ENCODE results near the gene MMP11.

DNA sequence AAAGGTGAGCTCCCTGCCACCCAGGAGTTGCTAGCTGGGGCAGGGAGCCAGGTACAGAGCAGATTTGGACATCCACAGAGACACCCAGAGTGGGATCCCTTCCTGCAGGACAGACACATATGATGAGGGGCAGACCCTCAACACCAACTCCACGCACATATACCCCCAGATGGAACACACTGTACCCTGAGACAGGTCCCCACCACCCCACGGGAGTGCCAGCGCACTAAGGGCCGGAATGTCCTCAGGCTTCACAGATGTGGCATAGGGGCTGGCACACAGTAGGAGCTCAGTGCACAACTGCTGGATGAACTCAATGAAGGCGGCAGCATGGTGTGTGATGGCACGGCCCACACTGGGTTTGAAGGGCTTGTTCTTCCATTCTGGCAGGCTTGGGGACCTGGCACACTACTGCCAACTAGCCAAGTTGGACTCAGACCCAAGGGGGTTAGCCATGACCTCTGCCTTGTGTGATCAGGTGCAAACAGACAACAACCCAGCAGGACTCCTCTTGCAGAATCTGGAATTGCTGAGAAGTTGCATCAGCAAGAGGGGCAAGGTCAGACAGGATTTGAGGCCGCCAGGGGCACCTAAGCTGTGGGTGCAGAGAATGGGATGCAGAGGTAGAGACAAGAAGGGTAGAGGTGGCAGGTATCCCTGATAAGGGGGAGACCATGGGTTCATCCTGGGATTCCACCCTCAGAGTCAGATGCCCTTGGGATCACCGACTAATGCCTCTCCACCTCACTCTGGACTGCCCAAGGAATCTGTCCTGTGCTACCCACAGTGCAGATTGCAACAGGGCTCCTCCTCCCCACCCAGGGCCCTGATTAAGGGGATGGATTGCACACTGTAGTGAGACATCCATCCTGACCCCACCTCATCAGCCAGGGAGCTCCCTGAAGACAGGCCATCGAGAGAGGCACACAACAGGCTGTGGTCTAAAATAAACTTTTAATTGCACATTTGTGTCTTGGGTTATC, 7.5 kb upstream of the MMP11 start:
- no peak for TF ChIP-seq CTCF (IDR thresholded peaks at IDR 0.05)
- TF ChIP-seq POLR2A (IDR thresholded peaks at IDR 0.05) = no peak
